Endothelial cell of umbilical vein (primary cell): ENCODE results near the gene RIPPLY1.

Experiments used
- CTCF ChIP-seq, 2 donors: IDR thresholded peaks; 1 replicate in 1 of 2; 2 replicates in 1 of 2; pipeline ENCODE4 v1.5.1; 2011; ENCODE audit warnings: low read length in 2 of 2, mild to moderate bottlenecking in 2 of 2, moderate library complexity in 2 of 2, control low read depth in 1 of 2, inconsistent platforms in 1 of 2, low read depth in 1 of 2; ENCODE audit not compliant: insufficient read depth in 1 of 2; ENCODE audit errors: extremely low read depth in 1 of 2
- EZH2 ChIP-seq: IDR thresholded peaks from 2 replicates; pipeline ENCODE4 v1.6.1; 2012; ENCODE audit warnings: borderline replicate concordance, low read depth, mild to moderate bottlenecking, moderate library complexity, low read length, inconsistent platforms; ENCODE audit not compliant: severe bottlenecking
- FOS ChIP-seq: IDR thresholded peaks from 2 replicates; pipeline ENCODE4 v1.6.1; 2011; ENCODE audit warnings: mild to moderate bottlenecking, low read length, moderate library complexity, borderline replicate concordance; ENCODE audit not compliant: insufficient read depth
- GATA2 ChIP-seq: IDR thresholded peaks from 2 replicates; pipeline ENCODE4 v1.7.0; 2011; ENCODE audit warnings: low read depth, mild to moderate bottlenecking, moderate library complexity, mixed read lengths, low read length; ENCODE audit not compliant: insufficient read length, insufficient read depth
- JUN ChIP-seq: IDR thresholded peaks from 2 replicates; pipeline ENCODE4 v1.6.1; 2011; ENCODE audit warnings: borderline replicate concordance, low read depth; ENCODE audit not compliant: insufficient read length, insufficient read depth
- MYC ChIP-seq: IDR thresholded peaks from one replicate; pipeline ENCODE4 v1.6.1; 2011; ENCODE audit warnings: mild to moderate bottlenecking, low read depth, low read length
- POLR2A ChIP-seq: IDR thresholded peaks from 2 replicates; pipeline ENCODE4 v1.6.1; 2012; ENCODE audit warnings: low read depth, mild to moderate bottlenecking, control low read depth, low read length
- POLR2AphosphoS5 ChIP-seq: IDR thresholded peaks from 2 replicates; pipeline ENCODE4 v1.6.1; 2012; ENCODE audit warnings: low read depth, mild to moderate bottlenecking, control low read depth, low read length, moderate library complexity; ENCODE audit not compliant: insufficient read depth

GRCh38 chrX:106927023-106927422 is 23.9 kb upstream of the RIPPLY1 start:
- TF ChIP-seq CTCF (IDR thresholded peaks at IDR 0.05; ENCODE audit: extremely low read depth in 1 of 2, insufficient read depth in 1 of 2, low read depth in 1 of 2, low read length in 2 of 2) (no peak), POLR2A (no peak), EZH2 (no peak), POLR2AphosphoS5 (no peak), FOS (no peak), GATA2 (no peak), MYC (no peak), JUN (no peak)
